PC-3 (cell line): ENCODE measurements around the gene SLC25A4. TPM values are rescaled to one million over a fixed set of nuclear protein-coding genes. Genes with fewer than 3 reads are reported as not detected.

Experiments used
- ATAC-seq: fragments of 200-7000 bp; cut with Tn5 transposase; 2 replicates; pipeline ENCODE4 v1.9.1; 2020; ENCODE audit warnings: mild to moderate bottlenecking, moderate library complexity
- BruUV-seq: library from RNA; stranded (reverse); fragments of 400-500 nt; replicated peaks from 2 replicates; lab custom pipeline; 2021; lab: Mats Ljungman, UMichigan
- CTCF ChIA-PET: fragments of 300-600 bp; sonication (Branson Sonifier 250); formaldehyde crosslinking; loops from one replicate; lab custom pipeline; 2022; ENCODE audit warnings: antibody characterized with exemption; lab: Charles Lee
- POLR2A ChIA-PET: fragments of 300-600 bp; sonication (Branson Sonifier 250); formaldehyde crosslinking; loops from one replicate; lab custom pipeline; 2022; ENCODE audit warnings: antibody characterized with exemption; ENCODE audit not compliant: unreplicated experiment; lab: Charles Lee
- DNase-seq: peaks from one replicate; pipeline ENCODE4 v3.0.0-alpha.2; 2015
- H2AFZ ChIP-seq: fragments of 300-600 bp; sonication (generic); 2 replicates; pipeline ENCODE4 v1.6.0; 2016; ENCODE audit warnings: antibody characterized with exemption, low read length
- H3F3A ChIP-seq: fragments of 300-600 bp; sonication (generic); one replicate; pipeline ENCODE4 v1.6.0; 2017; ENCODE audit warnings: antibody characterized with exemption, low read length, control low read depth, mild to moderate bottlenecking; ENCODE audit not compliant: unreplicated experiment
- H3K27ac ChIP-seq: fragments of 300-600 bp; sonication (generic); 2 replicates; pipeline ENCODE4 v1.5.1; 2016; ENCODE audit warnings: mild to moderate bottlenecking, low read length
- H3K27me3 ChIP-seq: fragments of 300-600 bp; sonication (generic); 2 replicates; pipeline ENCODE4 v1.6.1; 2016; ENCODE audit warnings: low read length, mixed read lengths
- H3K36me3 ChIP-seq: fragments of 300-600 bp; sonication (generic); 2 replicates; pipeline ENCODE4 v1.6.1; 2016; ENCODE audit warnings: low read depth, mixed run types, low read length, mixed read lengths
- H3K4me1 ChIP-seq: fragments of 300-600 bp; sonication (generic); 2 replicates; pipeline ENCODE4 v1.5.1; 2016; ENCODE audit warnings: low read length; ENCODE audit not compliant: insufficient read depth
- H3K4me2 ChIP-seq: fragments of 300-600 bp; sonication (generic); 2 replicates; pipeline ENCODE4 v1.6.0; 2016; ENCODE audit warnings: low read length
- H3K4me3 ChIP-seq: fragments of 300-600 bp; sonication (generic); 2 replicates; pipeline ENCODE4 v1.5.1; 2016; ENCODE audit warnings: mild to moderate bottlenecking, low read length, mixed read lengths
- H3K79me2 ChIP-seq: fragments of 300-600 bp; sonication (generic); 2 replicates; pipeline ENCODE4 v1.6.1; 2017; ENCODE audit warnings: low read length, mixed read lengths
- H3K9ac ChIP-seq: fragments of 300-600 bp; sonication (generic); 2 replicates; pipeline ENCODE4 v1.6.0; 2016; ENCODE audit warnings: mild to moderate bottlenecking, low read length
- H3K9me2 ChIP-seq: fragments of 300-600 bp; sonication (generic); replicated peaks from 2 replicates; pipeline ENCODE4 v1.6.1; 2016; ENCODE audit warnings: mixed run types, low read length, mixed read lengths
- H3K9me3 ChIP-seq: fragments of 300-600 bp; sonication (generic); 2 replicates; pipeline ENCODE4 v1.6.1; 2016; ENCODE audit warnings: low read length, mixed read lengths
- H4K20me1 ChIP-seq: fragments of 300-600 bp; sonication (generic); 2 replicates; pipeline ENCODE4 v1.6.1; 2016; ENCODE audit warnings: low read length, mixed read lengths
- CTCF ChIP-seq: fragments of 300-600 bp; sonication (generic); conservative IDR thresholded peaks from 2 replicates; pipeline ENCODE4 v1.5.1; 2017; ENCODE audit warnings: antibody characterized with exemption, low read depth, mild to moderate bottlenecking, low read length
- EZH2 ChIP-seq: fragments of 300-600 bp; sonication (generic); IDR thresholded peaks from one replicate; pipeline ENCODE4 v1.6.1; 2017; ENCODE audit warnings: antibody characterized with exemption, mild to moderate bottlenecking, low read length; ENCODE audit not compliant: unreplicated experiment
- EZH2phosphoT487 ChIP-seq: fragments of 300-600 bp; sonication (generic); IDR thresholded peaks from 2 replicates; pipeline ENCODE4 v1.6.1; 2018; ENCODE audit warnings: mild to moderate bottlenecking, antibody characterized with exemption, low read length, borderline replicate concordance
- intact Hi-C: fragments of 100-400 bp; cut with micrococcal nuclease; formaldehyde crosslinking; loops from 2 replicates; pipeline ENCODE4 v1.9.0; 2023
- total RNA-seq: library from RNA; depleted of rRNA; stranded (reverse); fragments of >200 nt; gene quantifications from 2 replicates; pipeline ENCODE4 v1.2.3, GENCODE V29; 2014

The SLC25A4 gene
- total RNA-seq, 1 experiment from 2014 or later = 23.2 TPM

GRCh38 chr4:185190306-185190856, 47.3 kb downstream of the SLC25A4 start:
- Histone ChIP-seq H3K36me3 (no peaks in the 10 kb centered on the region; the same call in 1 of the 2 replicates), H4K20me1 (no peaks in the 10 kb centered on the region), H3K9me2 (no peaks in the 10 kb centered on the region), H2AFZ (no peak overlapping the region), H3K4me1 (peaks cover 3% of the 10 kb centered on the region; the same call in 1 of the 2 replicates), H3K79me2 (0 out of 2 replicates have a peak, but pooled peaks cover 5% of the 10 kb centered on the region), H3K27me3 (no peaks in the 10 kb centered on the region), H3F3A (no peaks in the 10 kb centered on the region), H3K27ac (no peak overlapping the region), H3K4me3 (no peak overlapping the region), H3K4me2 (no peak overlapping the region), H3K9ac (no peak overlapping the region), H3K9me3 (no peaks in the 10 kb centered on the region)
- DNase-seq (no peak), ATAC-seq (no peak)
- intact Hi-C loops = no loop called here
- ChIA-PET POLR2A (no interaction called here), CTCF (no interaction called here)
- TF ChIP-seq EZH2 = no peak
- TF ChIP-seq EZH2phosphoT487 = no peak
- no peak for TF ChIP-seq CTCF
- BruUV-seq = TSS peak; percentile 70

GRCh38 chr4:185192059-185192458, 49.0 kb downstream of the SLC25A4 start:
- CTCF ChIA-PET = no interaction called here
- Histone ChIP-seq H2AFZ (no peak overlapping the region), H3K36me3 (no peaks in the 10 kb centered on the region; the same call in 1 of the 2 replicates), H3K9me3 (no peaks in the 10 kb centered on the region), H3K4me3 (no peak overlapping the region), H4K20me1 (no peaks in the 10 kb centered on the region), H3F3A (no peaks in the 10 kb centered on the region), H3K4me2 (no peak overlapping the region), H3K9me2 (no peaks in the 10 kb centered on the region), H3K27ac (no peak overlapping the region), H3K79me2 (0 out of 2 replicates have a peak, but pooled peaks cover 8% of the 10 kb centered on the region), H3K4me1 (peaks cover 5% of the 10 kb centered on the region; the same call in 1 of the 2 replicates), H3K9ac (no peak overlapping the region), H3K27me3 (no peaks in the 10 kb centered on the region)
- no peak for ATAC-seq
- no peak for DNase-seq
- no TSS peak for BruUV-seq
- TF ChIP-seq EZH2 = no peak
- TF ChIP-seq CTCF = no peak
- intact Hi-C loops = no loop called here
- POLR2A ChIA-PET = no interaction called here
